ENCODE data around the gene LORICRIN.
"Not testable (repeated sequence)": the region's sequence is repeated elsewhere in the genome, so short reads cannot be mapped to it uniquely, and the experiment has no call there.

LORICRIN gene

GRCh38 chr1:153259387-153259786 is at the start of gene LORICRIN:
TSS of gene LORICRIN (plus strand) at chr1:153259687. CDS start at chr1:153260950, 1,263 bp downstream.
- H3K9me3 ChIP-seq (ENCODE audit: control insufficient read depth in 2 of 2, low read length in 2 of 2): no peaks in the 10 kb centered on the region

DNA sequence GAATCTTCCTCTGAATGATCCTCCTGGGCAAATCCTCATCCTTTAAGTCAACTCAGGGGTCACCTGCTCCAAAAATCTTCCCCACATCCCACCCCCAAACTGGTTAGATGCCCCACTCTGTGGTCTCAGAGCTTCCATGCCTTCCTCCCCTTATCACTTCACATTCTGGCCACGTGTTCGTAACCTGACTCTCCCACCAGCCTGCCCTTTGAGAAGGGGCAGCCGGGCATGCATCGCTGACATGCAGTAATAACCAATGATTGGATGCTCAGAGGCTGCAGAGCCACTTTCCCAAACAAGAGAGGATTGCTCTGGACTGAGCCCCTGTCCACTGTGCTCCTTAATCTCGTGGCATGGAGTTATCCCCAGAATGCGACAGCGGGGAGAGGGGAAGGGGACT is 49.3 kb upstream of the LORICRIN start:
- Histone ChIP-seq H3K4me3 (ENCODE audit: low read length in 2 of 2) (no peak overlapping the region), H3K27ac (ENCODE audit: low read length) (no peak overlapping the region), H3K9me3 (ENCODE audit: control insufficient read depth in 2 of 2, low read length in 2 of 2) (no peaks in the 10 kb centered on the region), H3K36me3 (ENCODE audit: control insufficient read depth in 2 of 2, insufficient read depth in 2 of 2, low read length in 2 of 2) (no peaks in the 10 kb centered on the region), H3K27me3 (ENCODE audit: control insufficient read depth in 1 of 2, insufficient read depth in 2 of 2, low read length in 2 of 2) (peaks cover 0 to 7% of the 10 kb centered on the region in 2 donors), H3K4me1 (ENCODE audit: control insufficient read depth, insufficient read depth, low read length) (no peaks in the 10 kb centered on the region), H3K9ac (ENCODE audit: low read length in 2 of 2) (no peak overlapping the region)

More at GRCh38 chr1:153259387-153259786, at the start of gene LORICRIN:
- Histone ChIP-seq H3K36me3 (ENCODE audit: control insufficient read depth in 2 of 2, insufficient read depth in 2 of 2, low read length in 2 of 2) (no peaks in the 10 kb centered on the region), H3K4me3 (ENCODE audit: low read length in 2 of 2) (no peak within 1 kb of the TSS), H3K4me1 (ENCODE audit: control insufficient read depth, insufficient read depth, low read length) (peaks cover 10% of the 10 kb centered on the region), H3K9ac (ENCODE audit: low read length in 2 of 2) (no peak within 1 kb of the TSS), H3K27me3 (ENCODE audit: control insufficient read depth in 1 of 2, insufficient read depth in 2 of 2, low read length in 2 of 2) (peaks cover 36 to 40% of the 10 kb centered on the region in 2 donors), H3K27ac (ENCODE audit: low read length) (no peak within 1 kb of the TSS)

- no peak overlapping the region for H3K27ac ChIP-seq (ENCODE audit: low read length)
- H3K9ac ChIP-seq (ENCODE audit: low read length in 2 of 2): no peak overlapping the region
- H3K9me3 ChIP-seq (ENCODE audit: control insufficient read depth in 2 of 2, low read length in 2 of 2): no peaks in the 10 kb centered on the region
- no peaks in the 10 kb centered on the region for H3K36me3 ChIP-seq (ENCODE audit: control insufficient read depth in 2 of 2, insufficient read depth in 2 of 2, low read length in 2 of 2)
- H3K27me3 ChIP-seq (ENCODE audit: control insufficient read depth in 1 of 2, insufficient read depth in 2 of 2, low read length in 2 of 2): peaks cover 0 to 2% of the 10 kb centered on the region in 2 donors
- H3K4me1 ChIP-seq (ENCODE audit: control insufficient read depth, insufficient read depth, low read length): no peaks in the 10 kb centered on the region
- no peak overlapping the region for H3K4me3 ChIP-seq (ENCODE audit: low read length in 2 of 2)
Measured at GRCh38 chr1:153212201-153212600, 47.3 kb upstream of the LORICRIN start.

DNA sequence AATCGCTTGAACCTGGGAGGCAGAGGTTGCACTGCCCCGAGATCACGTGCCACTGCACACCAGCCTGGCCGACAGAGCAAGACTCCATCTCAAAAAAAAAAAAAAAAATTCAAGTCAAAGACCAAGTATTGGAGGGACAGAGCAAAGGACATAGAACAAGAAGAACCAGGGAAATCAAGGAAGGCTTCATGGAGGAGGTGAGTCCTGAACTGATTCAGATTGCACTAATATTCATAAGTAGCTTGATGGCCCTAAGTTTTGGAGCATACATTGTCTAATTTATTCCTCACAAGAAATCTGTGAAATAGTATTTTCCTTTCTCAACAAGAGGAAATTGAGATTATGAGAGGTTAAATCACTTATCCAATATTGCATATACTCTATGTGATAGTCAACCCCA is 46.0 kb upstream of the LORICRIN start:
- H3K9me3 ChIP-seq (ENCODE audit: control insufficient read depth in 2 of 2, low read length in 2 of 2): no peaks in the 10 kb centered on the region
- no peak overlapping the region for H3K9ac ChIP-seq (ENCODE audit: low read length in 2 of 2)
- no peak overlapping the region for H3K4me3 ChIP-seq (ENCODE audit: low read length in 2 of 2)
- no peaks in the 10 kb centered on the region for H3K4me1 ChIP-seq (ENCODE audit: control insufficient read depth, insufficient read depth, low read length)
- peaks cover 0 to 2% of the 10 kb centered on the region in 2 donors for H3K27me3 ChIP-seq (ENCODE audit: control insufficient read depth in 1 of 2, insufficient read depth in 2 of 2, low read length in 2 of 2)
- no peaks in the 10 kb centered on the region for H3K36me3 ChIP-seq (ENCODE audit: control insufficient read depth in 2 of 2, insufficient read depth in 2 of 2, low read length in 2 of 2)
- H3K27ac ChIP-seq (ENCODE audit: low read length): no peak overlapping the region

DNA sequence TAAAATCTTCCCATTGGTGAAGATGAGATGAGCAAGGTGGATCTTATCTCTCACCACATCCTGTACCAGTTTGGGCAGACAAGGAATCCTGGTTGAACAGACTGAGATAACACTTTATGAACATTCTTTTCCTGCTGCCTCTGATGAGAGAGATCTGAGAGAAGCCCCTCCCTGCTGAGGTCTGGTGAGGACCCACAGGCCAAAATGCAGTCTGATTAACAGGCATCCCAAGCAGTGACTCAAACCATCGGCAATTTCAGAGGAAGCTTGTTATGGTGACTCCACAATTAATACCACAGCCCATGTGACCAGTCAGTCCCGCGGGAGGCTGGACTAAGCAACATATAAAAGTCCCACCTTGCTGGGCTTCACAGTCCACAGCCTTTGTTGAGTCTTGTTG is 42.3 kb upstream of the LORICRIN start, which contains the start of gene PRR9:
PRR9 (plus strand) TSS at position 373 of the 400 bp plus-strand sequence. CDS start 561 bp downstream, outside the sequence.
- H3K36me3 ChIP-seq (ENCODE audit: control insufficient read depth in 2 of 2, insufficient read depth in 2 of 2, low read length in 2 of 2): no peaks in the 10 kb centered on the region
- H3K27me3 ChIP-seq (ENCODE audit: control insufficient read depth in 1 of 2, insufficient read depth in 2 of 2, low read length in 2 of 2): no peaks in the 10 kb centered on the region
- H3K4me3 ChIP-seq (ENCODE audit: low read length in 2 of 2): no peak within 1 kb of the TSS
- no peak within 1 kb of the TSS for H3K27ac ChIP-seq (ENCODE audit: low read length)
- H3K4me1 ChIP-seq (ENCODE audit: control insufficient read depth, insufficient read depth, low read length): no peaks in the 10 kb centered on the region
- no peak within 1 kb of the TSS for H3K9ac ChIP-seq (ENCODE audit: low read length in 2 of 2)
- H3K9me3 ChIP-seq (ENCODE audit: control insufficient read depth in 2 of 2, low read length in 2 of 2): no peaks in the 10 kb centered on the region

DNA sequence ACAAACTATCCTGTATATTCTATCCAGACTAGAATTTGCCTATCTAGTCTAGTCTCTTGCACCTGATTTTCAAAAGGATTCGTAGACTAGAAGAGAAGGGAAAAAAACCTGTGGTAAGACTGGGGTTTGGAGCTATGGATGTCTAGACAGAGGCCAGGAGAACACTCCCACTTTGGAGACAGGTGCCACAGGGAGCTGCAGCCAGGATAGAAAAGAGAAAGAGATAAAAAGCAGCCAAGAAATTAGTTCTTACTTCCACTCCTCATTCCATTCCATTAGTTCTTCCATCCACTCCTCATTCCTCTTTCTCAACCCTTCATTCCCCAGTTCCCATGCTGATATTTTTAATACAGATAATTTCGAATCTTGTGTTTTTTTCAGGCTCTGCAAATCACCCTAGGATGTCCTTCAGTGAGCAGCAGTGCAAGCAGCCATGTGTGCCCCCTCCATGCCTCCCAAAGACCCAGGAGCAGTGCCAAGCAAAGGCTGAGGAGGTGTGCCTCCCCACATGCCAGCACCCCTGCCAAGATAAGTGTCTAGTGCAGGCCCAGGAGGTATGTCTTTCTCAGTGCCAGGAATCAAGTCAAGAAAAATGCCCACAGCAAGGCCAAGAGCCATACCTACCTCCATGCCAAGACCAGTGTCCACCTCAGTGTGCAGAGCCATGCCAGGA is 41.6 kb upstream of the LORICRIN start:
- H3K36me3 ChIP-seq (ENCODE audit: control insufficient read depth in 2 of 2, insufficient read depth in 2 of 2, low read length in 2 of 2): no peaks in the 10 kb centered on the region
- peaks cover 2% of the 10 kb centered on the region for H3K4me1 ChIP-seq (ENCODE audit: control insufficient read depth, insufficient read depth, low read length)
- peaks cover 0 to 2% of the 10 kb centered on the region in 2 donors for H3K27me3 ChIP-seq (ENCODE audit: control insufficient read depth in 1 of 2, insufficient read depth in 2 of 2, low read length in 2 of 2)
- H3K9ac ChIP-seq (ENCODE audit: low read length in 2 of 2): no peak overlapping the region
- no peak overlapping the region for H3K4me3 ChIP-seq (ENCODE audit: low read length in 2 of 2)
- no peak overlapping the region for H3K27ac ChIP-seq (ENCODE audit: low read length)
- no peaks in the 10 kb centered on the region for H3K9me3 ChIP-seq (ENCODE audit: control insufficient read depth in 2 of 2, low read length in 2 of 2)

DNA sequence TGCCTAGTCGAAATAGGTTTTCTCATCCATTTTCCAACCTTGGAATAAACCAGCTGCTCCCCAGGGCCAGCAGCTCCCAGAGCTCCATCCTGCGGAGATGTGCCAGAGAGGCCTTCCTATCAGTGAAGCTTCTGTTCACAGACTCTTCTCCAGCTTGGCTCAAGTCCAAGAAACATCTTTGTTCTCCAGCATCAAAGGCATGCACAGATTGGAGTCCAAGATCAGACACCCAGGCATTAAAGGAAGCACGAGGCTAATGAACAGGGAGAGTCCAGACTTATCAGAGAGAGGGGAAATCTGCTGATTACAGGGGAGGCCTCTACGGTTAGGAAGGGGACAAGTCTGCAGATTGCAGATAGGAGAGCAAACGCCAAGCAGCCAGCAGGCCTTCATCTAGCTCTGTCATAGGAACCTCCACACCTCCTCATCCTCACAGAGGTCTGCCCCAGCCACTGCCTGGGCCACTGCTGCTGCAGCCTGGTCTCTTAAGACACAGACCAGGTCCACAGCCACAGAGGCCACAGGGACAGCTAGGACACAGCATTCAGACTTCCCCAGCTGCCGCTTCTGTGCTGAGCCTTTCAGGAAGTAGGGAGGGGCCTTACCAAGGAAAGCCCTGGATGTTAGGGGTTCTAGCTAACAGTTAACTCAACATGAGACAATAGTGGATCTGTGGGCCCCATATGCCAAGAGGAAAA is 38.7 kb upstream of the LORICRIN start:
- Histone ChIP-seq H3K9me3 (ENCODE audit: control insufficient read depth in 2 of 2, low read length in 2 of 2) (no peaks in the 10 kb centered on the region), H3K27me3 (ENCODE audit: control insufficient read depth in 1 of 2, insufficient read depth in 2 of 2, low read length in 2 of 2) (peaks cover 0 to 10% of the 10 kb centered on the region in 2 donors), H3K4me3 (ENCODE audit: low read length in 2 of 2) (no peak overlapping the region), H3K9ac (ENCODE audit: low read length in 2 of 2) (no peak overlapping the region), H3K36me3 (ENCODE audit: control insufficient read depth in 2 of 2, insufficient read depth in 2 of 2, low read length in 2 of 2) (no peaks in the 10 kb centered on the region), H3K27ac (ENCODE audit: low read length) (no peak overlapping the region), H3K4me1 (ENCODE audit: control insufficient read depth, insufficient read depth, low read length) (peaks cover 2% of the 10 kb centered on the region)

- not testable (repeated sequence) for H3K27me3 ChIP-seq (ENCODE audit: control insufficient read depth in 1 of 2, insufficient read depth in 2 of 2, low read length in 2 of 2); H3K36me3 ChIP-seq (ENCODE audit: control insufficient read depth in 2 of 2, insufficient read depth in 2 of 2, low read length in 2 of 2); H3K9me3 ChIP-seq (ENCODE audit: control insufficient read depth in 2 of 2, low read length in 2 of 2); H3K4me1 ChIP-seq (ENCODE audit: control insufficient read depth, insufficient read depth, low read length); H3K27ac ChIP-seq (ENCODE audit: low read length); H3K4me3 ChIP-seq (ENCODE audit: low read length in 2 of 2); H3K9ac ChIP-seq (ENCODE audit: low read length in 2 of 2)
Measured at GRCh38 chr1:153223040-153223891, 36.2 kb upstream of the LORICRIN start.

DNA sequence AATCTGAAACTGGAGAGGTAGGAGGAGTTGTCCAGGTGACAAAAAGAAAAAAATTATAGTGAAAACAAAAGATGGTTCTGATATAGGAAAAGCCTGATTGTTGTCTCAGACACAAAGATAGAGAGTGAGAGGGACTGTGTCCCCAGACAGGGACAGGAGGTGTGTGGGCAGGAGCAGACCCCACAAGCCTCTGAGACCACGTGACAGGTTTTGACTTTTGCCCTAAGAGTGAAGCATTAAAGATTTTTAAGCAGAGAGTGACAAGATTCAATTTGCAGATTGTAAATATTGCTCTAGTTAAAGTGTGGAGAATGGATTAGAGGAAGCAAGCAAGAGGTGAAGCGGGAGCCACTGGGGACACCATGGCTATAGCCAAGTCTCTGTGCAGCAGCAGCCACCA is 31.7 kb upstream of the LORICRIN start:
- Histone ChIP-seq H3K9ac (ENCODE audit: low read length in 2 of 2) (no peak overlapping the region), H3K27ac (ENCODE audit: low read length) (no peak overlapping the region), H3K27me3 (ENCODE audit: control insufficient read depth in 1 of 2, insufficient read depth in 2 of 2, low read length in 2 of 2) (peaks cover 0 to 8% of the 10 kb centered on the region in 2 donors), H3K9me3 (ENCODE audit: control insufficient read depth in 2 of 2, low read length in 2 of 2) (no peaks in the 10 kb centered on the region), H3K4me1 (ENCODE audit: control insufficient read depth, insufficient read depth, low read length) (no peaks in the 10 kb centered on the region), H3K4me3 (ENCODE audit: low read length in 2 of 2) (no peak overlapping the region), H3K36me3 (ENCODE audit: control insufficient read depth in 2 of 2, insufficient read depth in 2 of 2, low read length in 2 of 2) (no peaks in the 10 kb centered on the region)

- Histone ChIP-seq H3K36me3 (ENCODE audit: control insufficient read depth in 2 of 2, insufficient read depth in 2 of 2, low read length in 2 of 2) (no peaks in the 10 kb centered on the region), H3K4me3 (ENCODE audit: low read length in 2 of 2) (no peak overlapping the region), H3K4me1 (ENCODE audit: control insufficient read depth, insufficient read depth, low read length) (no peaks in the 10 kb centered on the region), H3K9ac (ENCODE audit: low read length in 2 of 2) (no peak overlapping the region), H3K27me3 (ENCODE audit: control insufficient read depth in 1 of 2, insufficient read depth in 2 of 2, low read length in 2 of 2) (peaks cover 0 to 8% of the 10 kb centered on the region in 2 donors), H3K9me3 (ENCODE audit: control insufficient read depth in 2 of 2, low read length in 2 of 2) (no peaks in the 10 kb centered on the region), H3K27ac (ENCODE audit: low read length) (no peak overlapping the region)
Measured at GRCh38 chr1:153228491-153228890, 31.0 kb upstream of the LORICRIN start.
